ENCODE measurements around the gene DLGAP3.

DLGAP3 gene

GRCh38 chr1:34906222-34906621, 23.2 kb downstream of the DLGAP3 start:
- H3K9me3 ChIP-seq, result no peaks in the 10 kb centered on the region
- no peaks in the 10 kb centered on the region for H3K4me1 ChIP-seq
- no peaks in the 10 kb centered on the region for H3K36me3 ChIP-seq (replicated peaks)
- H3K27me3 ChIP-seq (ENCODE audit: low read depth), result peaks cover 8% of the 10 kb centered on the region
- no peak overlapping the region for H3K4me3 ChIP-seq
- DNase-seq (ENCODE audit: low spot score in 2 of 2), result no peak
- in situ Hi-C loops (cut with MboI; ENCODE audit: low sequenced_read_pairs), result no loop called here

- Histone ChIP-seq H3K4me3 (no peak overlapping the region), H3K9me3 (no peaks in the 10 kb centered on the region), H3K36me3 (replicated peaks) (no peaks in the 10 kb centered on the region), H3K4me1 (no peaks in the 10 kb centered on the region), H3K27me3 (ENCODE audit: low read depth) (peaks cover 10% of the 10 kb centered on the region)
- no peak for DNase-seq (ENCODE audit: low spot score in 2 of 2)
- in situ Hi-C loops (cut with MboI; ENCODE audit: low sequenced_read_pairs), result no loop called here
These were observed 24.4 kb downstream of the DLGAP3 start for GRCh38 chr1:34905098-34905459.

GRCh38 chr1:34904236-34905097, 25.0 kb downstream of the DLGAP3 start:
- in situ Hi-C loops (cut with MboI; ENCODE audit: low sequenced_read_pairs), result no loop called here
- Histone ChIP-seq H3K36me3 (replicated peaks) (no peaks in the 10 kb centered on the region), H3K9me3 (no peaks in the 10 kb centered on the region), H3K4me3 (no peak overlapping the region), H3K27me3 (ENCODE audit: low read depth) (peaks cover 10% of the 10 kb centered on the region), H3K4me1 (no peaks in the 10 kb centered on the region)
- DNase-seq (ENCODE audit: low spot score in 2 of 2), result no peak

GRCh38 chr1:34901919-34902318, 27.5 kb downstream of the DLGAP3 start:
- in situ Hi-C loops (cut with MboI; ENCODE audit: low sequenced_read_pairs), result no loop called here
- H3K36me3 ChIP-seq (replicated peaks), result no peaks in the 10 kb centered on the region
- peaks cover 10% of the 10 kb centered on the region for H3K27me3 ChIP-seq (ENCODE audit: low read depth)
- peaks cover 9% of the 10 kb centered on the region for H3K4me1 ChIP-seq
- DNase-seq (ENCODE audit: low spot score in 2 of 2), result no peak
- no peaks in the 10 kb centered on the region for H3K9me3 ChIP-seq
- H3K4me3 ChIP-seq, result no peak overlapping the region

- Histone ChIP-seq H3K9me3 (no peaks in the 10 kb centered on the region), H3K4me3 (no peak overlapping the region), H3K27me3 (ENCODE audit: low read depth) (peaks cover 10% of the 10 kb centered on the region), H3K4me1 (peaks cover 9% of the 10 kb centered on the region), H3K36me3 (replicated peaks) (no peaks in the 10 kb centered on the region)
- no peak for DNase-seq (ENCODE audit: low spot score in 2 of 2)
- in situ Hi-C loops (cut with MboI; ENCODE audit: low sequenced_read_pairs), result no loop called here
These were observed 28.5 kb downstream of the DLGAP3 start for GRCh38 chr1:34900775-34901502.

- H3K36me3 ChIP-seq (replicated peaks), result no peaks in the 10 kb centered on the region
- peaks cover 9% of the 10 kb centered on the region for H3K4me1 ChIP-seq
- no peaks in the 10 kb centered on the region for H3K9me3 ChIP-seq
- in situ Hi-C loops (cut with MboI; ENCODE audit: low sequenced_read_pairs), result no loop called here
- H3K4me3 ChIP-seq, result no peak overlapping the region
- DNase-seq (ENCODE audit: low spot score in 2 of 2), result no peak
- peaks cover 10% of the 10 kb centered on the region for H3K27me3 ChIP-seq (ENCODE audit: low read depth)
These were observed 29.5 kb downstream of the DLGAP3 start for GRCh38 chr1:34899906-34900305.

- H3K9me3 ChIP-seq, result no peaks in the 10 kb centered on the region
- H3K4me1 ChIP-seq, result peaks cover 9% of the 10 kb centered on the region
- in situ Hi-C loops (cut with MboI; ENCODE audit: low sequenced_read_pairs), result no loop called here
- no peak overlapping the region for H3K4me3 ChIP-seq
- no peaks in the 10 kb centered on the region for H3K36me3 ChIP-seq (replicated peaks)
- peaks cover 10% of the 10 kb centered on the region for H3K27me3 ChIP-seq (ENCODE audit: low read depth)
- no peak for DNase-seq (ENCODE audit: low spot score in 2 of 2)
These were observed 30.0 kb downstream of the DLGAP3 start for GRCh38 chr1:34899471-34899870.

GRCh38 chr1:34898330-34898761, 31.1 kb downstream of the DLGAP3 start:
- DNase-seq (ENCODE audit: low spot score in 2 of 2), result peak; percentile 26 to 46
- no peak overlapping the region for H3K4me3 ChIP-seq
- no peaks in the 10 kb centered on the region for H3K9me3 ChIP-seq
- peaks cover 10% of the 10 kb centered on the region for H3K27me3 ChIP-seq (ENCODE audit: low read depth)
- in situ Hi-C loops (cut with MboI; ENCODE audit: low sequenced_read_pairs), result no loop called here
- H3K36me3 ChIP-seq (replicated peaks), result no peaks in the 10 kb centered on the region
- peaks cover 9% of the 10 kb centered on the region for H3K4me1 ChIP-seq

- Histone ChIP-seq H3K4me1 (peaks cover 9% of the 10 kb centered on the region), H3K4me3 (no peak overlapping the region), H3K9me3 (no peaks in the 10 kb centered on the region), H3K27me3 (ENCODE audit: low read depth) (peaks cover 4% of the 10 kb centered on the region), H3K36me3 (replicated peaks) (no peaks in the 10 kb centered on the region)
- DNase-seq (ENCODE audit: low spot score in 2 of 2), result no peak
- in situ Hi-C loops (cut with MboI; ENCODE audit: low sequenced_read_pairs), result no loop called here
These were observed 32.8 kb downstream of the DLGAP3 start for GRCh38 chr1:34896612-34897011.

- Histone ChIP-seq H3K27me3 (ENCODE audit: low read depth) (no peaks in the 10 kb centered on the region), H3K9me3 (no peaks in the 10 kb centered on the region), H3K36me3 (replicated peaks) (no peaks in the 10 kb centered on the region), H3K4me3 (no peak overlapping the region), H3K4me1 (0 out of 2 replicates have a peak, but pooled peaks cover 4% of the 10 kb centered on the region)
- DNase-seq (ENCODE audit: low spot score in 2 of 2), result no peak
- in situ Hi-C loops (cut with MboI; ENCODE audit: low sequenced_read_pairs), result no loop called here
These were observed 39.7 kb downstream of the DLGAP3 start for GRCh38 chr1:34889705-34890104.

- Histone ChIP-seq H3K4me1 (0 out of 2 replicates have a peak, but pooled peaks cover 4% of the 10 kb centered on the region), H3K4me3 (no peak overlapping the region), H3K36me3 (replicated peaks) (no peaks in the 10 kb centered on the region), H3K9me3 (no peaks in the 10 kb centered on the region), H3K27me3 (ENCODE audit: low read depth) (no peaks in the 10 kb centered on the region)
- in situ Hi-C loops (cut with MboI; ENCODE audit: low sequenced_read_pairs), result no loop called here
- no peak for DNase-seq (ENCODE audit: low spot score in 2 of 2)
These were observed 41.9 kb downstream of the DLGAP3 start for GRCh38 chr1:34887593-34887992.

GRCh38 chr1:34885405-34886247, 43.8 kb downstream of the DLGAP3 start:
- in situ Hi-C loops (cut with MboI; ENCODE audit: low sequenced_read_pairs), result no loop called here
- no peaks in the 10 kb centered on the region for H3K36me3 ChIP-seq (replicated peaks)
- H3K4me3 ChIP-seq, result peak overlapping the region; percentile 23
- H3K4me1 ChIP-seq, result 0 out of 2 replicates have a peak, but pooled peaks cover 4% of the 10 kb centered on the region
- DNase-seq (ENCODE audit: low spot score in 2 of 2), result peak; percentile 45 to 87
- no peaks in the 10 kb centered on the region for H3K9me3 ChIP-seq
- H3K27me3 ChIP-seq (ENCODE audit: low read depth), result peaks cover 2% of the 10 kb centered on the region; the same call in 1 of the 2 replicates

GRCh38 chr1:34884961-34885360, 44.5 kb downstream of the DLGAP3 start:
- Histone ChIP-seq H3K27me3 (ENCODE audit: low read depth) (peaks cover 5% of the 10 kb centered on the region; the same call in 1 of the 2 replicates), H3K4me3 (peak overlapping the region; percentile 23), H3K4me1 (0 out of 2 replicates have a peak, but pooled peaks cover 4% of the 10 kb centered on the region), H3K36me3 (replicated peaks) (no peaks in the 10 kb centered on the region), H3K9me3 (no peaks in the 10 kb centered on the region)
- in situ Hi-C loops (cut with MboI; ENCODE audit: low sequenced_read_pairs), result no loop called here
- no peak for DNase-seq (ENCODE audit: low spot score in 2 of 2)
